DLD1 (cell line): ENCODE measurements around the gene TTC34.
"Not testable (repeated sequence)": the region's sequence is repeated elsewhere in the genome, so short reads cannot be mapped to it uniquely, and the experiment has no call there.

Experiments
- in situ Hi-C: cut with HindIII; loops from 2 replicates; pipeline ENCODE4 v1.10.0; 2017; ENCODE audit warnings: low sequenced_read_pairs

The TTC34 gene

DNA sequence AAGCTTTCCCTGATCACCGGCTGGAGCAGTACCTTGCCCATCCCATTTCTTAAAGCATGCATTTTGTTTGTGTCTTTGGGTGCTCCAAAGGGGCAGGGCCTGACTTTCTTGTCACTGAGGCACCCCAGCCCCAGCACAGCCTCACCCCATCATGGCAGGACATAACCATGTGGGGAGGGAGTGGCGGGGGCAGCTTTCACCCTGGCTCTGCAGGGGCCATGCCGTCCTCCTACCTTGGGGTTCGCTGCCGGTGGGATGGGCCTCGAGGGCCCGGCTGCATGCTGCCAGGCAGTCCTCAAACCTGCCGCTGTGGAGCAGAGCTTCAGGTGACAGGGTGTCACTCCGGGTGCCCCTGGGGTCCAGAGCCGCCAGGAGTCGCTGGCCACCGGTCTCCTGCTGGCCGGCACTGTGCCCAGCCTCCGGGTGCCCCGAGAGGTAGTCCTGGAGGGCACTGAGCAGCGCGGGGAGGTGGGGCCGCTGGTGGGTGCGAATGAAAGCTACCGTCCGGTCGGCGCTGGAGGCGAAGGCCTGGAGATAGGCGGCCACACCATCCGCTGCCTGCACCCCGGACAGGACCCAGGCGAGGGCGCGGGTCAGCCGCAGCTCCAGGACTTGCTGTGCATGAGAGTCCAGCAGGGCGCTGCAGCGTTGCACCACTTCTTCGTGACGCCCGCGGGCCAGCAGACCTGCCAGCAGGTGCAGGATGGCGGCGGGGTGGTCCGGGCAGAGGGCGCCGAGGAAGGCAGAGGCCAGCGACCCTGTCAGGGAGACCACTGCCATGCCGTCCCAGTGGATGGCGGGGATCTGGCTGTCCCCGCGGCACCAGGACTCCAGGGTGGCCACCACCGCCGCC, 1.5 kb downstream of the TTC34 start:
- in situ Hi-C loops: no loop called here

DNA sequence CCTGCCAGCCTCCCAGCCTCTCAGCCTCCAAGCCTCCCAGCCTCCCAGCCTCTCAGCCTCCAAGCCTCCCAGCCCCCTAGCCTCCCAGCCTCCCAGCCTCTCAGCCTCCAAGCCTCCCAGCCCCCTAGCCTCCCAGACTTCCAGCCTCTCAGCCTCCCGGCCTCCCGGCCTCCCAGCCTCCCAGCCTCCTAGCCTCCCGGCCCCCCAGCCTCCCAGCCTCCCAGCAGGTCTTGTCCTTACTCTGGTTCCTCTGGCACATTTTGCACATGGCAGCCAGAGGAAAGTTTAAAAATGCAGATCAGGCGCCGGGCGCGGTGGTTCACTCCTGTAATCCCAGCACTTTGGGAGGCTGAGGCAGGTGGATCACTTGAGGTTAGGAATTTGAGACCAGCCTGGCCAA, 2.5 kb downstream of the TTC34 start:
- in situ Hi-C loops: not testable (repeated sequence)

DNA sequence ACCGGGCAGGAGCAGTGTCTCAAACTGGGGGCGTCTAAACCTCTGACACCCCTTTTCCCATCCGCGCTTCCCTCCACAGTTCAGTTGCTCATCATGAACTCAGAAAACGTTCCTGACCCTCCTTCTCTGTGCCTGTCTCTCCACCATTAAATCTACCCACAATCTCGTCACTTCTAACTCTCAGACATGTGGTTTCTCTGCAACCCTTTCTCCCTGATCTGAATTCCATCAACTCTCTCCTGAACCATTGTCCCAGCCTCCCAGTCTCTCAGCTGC, 3.8 kb downstream of the TTC34 start:
- in situ Hi-C loops: no loop called here

DNA sequence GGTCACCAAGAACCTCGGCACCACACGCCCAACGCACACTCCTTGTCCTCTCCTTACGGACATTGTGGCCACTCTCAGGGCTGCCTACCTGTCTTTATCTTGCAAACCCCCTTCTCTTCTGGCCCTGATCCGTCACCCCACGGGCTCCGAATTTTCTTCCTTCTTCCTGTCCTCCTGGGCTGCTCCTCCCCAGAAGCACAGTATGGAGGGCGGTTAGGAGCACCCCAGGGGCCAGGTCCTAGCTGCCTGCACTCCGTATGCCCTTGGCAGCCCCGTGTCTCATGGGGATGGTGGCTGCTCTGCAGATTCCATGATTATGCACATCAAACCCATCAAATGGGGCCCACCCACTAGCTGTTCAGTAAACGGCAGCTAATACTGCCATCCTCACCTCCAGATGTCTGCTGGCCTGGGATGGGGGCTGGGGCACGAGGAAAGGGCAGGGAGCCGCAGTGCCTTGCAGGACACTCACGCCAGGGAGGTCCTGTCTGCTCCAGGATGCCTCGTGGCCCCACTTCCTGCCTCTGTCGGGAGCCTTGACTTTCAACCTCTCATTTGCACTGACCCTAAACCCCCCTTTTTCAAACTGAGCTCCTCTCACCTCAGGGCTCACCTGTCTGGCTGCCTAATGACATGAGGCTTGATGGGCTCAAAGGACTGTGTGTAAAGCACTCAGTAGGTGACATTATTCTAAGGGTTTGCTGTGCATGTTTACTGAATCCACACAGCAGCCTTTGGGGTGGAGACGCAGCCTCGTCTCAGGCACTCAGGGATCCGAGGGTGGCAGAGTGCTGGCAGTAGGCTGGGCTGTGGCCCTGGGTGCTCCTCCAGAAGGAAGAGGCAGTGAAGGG, 4.4 kb downstream of the TTC34 start:
- in situ Hi-C loops: no loop called here

DNA sequence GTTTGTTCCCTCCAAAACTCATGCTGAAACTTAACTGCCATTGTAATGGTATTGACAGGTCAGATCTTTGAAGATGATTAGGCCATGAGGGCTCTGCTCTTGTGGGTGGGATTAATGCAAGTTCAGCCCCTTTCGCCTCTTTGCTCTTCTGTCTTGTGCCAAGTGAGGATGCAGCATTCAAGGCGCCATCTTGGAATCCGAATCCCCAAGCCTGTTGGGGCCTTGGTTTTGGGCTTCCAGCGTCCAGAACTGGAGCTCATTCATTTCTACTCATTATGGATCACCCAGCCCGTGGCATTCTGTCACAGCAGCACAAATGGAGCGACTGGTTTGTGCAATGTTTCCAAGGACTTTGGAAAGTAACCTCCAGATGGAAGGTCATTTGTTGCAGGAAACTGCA, 5.6 kb downstream of the TTC34 start:
- in situ Hi-C loops: no loop called here

DNA sequence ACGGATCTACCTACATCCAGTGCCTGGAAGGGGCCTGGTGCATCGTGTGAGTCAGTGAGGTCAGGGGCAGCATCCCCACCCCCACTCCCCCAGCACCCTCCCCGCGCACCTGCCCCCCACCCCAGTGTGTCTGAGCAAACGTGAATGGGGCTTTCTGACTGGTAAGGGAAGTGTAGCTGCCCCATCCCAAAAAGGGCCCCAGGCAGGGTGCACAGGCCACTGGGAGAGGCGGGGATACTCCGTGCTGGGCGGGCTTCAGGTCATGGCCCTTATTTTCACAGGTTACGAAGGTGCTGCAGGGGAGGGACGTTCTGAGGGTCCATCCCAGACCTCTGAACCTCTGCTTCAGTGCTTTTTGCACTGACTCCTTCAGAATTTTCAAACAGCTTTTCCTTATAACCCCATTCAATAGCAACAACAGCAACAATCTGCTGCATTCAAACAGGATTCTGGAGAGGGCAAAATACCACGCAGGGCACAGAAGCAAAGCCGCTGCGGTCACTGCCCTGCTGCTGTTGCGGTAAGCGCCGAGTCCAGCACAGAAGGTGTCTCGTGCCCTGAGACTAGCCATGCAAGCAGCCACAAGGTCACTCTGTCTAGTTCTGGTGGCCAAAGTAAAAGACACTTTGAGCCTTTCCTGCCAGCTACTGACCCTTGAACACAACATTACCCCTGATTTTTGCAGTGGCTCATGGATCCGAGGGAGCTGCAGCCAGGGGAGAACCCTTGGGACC, 10.3 kb downstream of the TTC34 start:
- in situ Hi-C loops: no loop called here

DNA sequence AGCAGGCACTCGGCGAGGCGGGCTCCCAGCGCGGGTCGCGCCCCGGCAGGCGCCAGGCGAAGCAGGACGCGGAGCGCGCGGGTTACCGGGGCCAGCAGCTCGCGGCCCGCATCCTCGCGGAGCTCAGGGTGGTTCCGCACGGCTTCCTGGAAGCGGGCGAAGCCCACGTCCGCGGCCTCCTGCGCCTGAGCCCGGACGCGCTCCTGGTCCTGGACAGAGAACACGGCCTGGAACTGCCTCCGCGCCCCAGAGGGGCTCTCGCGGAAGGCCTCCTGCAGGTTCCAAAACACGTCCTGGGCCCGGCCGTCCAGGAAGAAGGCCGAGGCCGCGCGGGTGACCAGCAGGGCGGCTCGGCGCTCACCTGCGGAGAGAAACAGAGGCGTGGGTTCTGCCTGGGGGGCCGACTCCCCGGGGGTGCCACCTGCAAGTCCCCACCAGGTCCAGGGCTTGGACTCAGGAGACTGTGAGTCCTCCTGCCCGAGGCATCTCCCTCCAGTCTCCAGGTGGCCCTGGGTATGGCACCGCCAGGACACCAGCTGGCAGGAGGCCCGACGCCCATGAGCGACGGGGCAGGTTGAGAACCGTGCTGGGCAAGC, 11.4 kb downstream of the TTC34 start:
- in situ Hi-C loops: no loop called here

DNA sequence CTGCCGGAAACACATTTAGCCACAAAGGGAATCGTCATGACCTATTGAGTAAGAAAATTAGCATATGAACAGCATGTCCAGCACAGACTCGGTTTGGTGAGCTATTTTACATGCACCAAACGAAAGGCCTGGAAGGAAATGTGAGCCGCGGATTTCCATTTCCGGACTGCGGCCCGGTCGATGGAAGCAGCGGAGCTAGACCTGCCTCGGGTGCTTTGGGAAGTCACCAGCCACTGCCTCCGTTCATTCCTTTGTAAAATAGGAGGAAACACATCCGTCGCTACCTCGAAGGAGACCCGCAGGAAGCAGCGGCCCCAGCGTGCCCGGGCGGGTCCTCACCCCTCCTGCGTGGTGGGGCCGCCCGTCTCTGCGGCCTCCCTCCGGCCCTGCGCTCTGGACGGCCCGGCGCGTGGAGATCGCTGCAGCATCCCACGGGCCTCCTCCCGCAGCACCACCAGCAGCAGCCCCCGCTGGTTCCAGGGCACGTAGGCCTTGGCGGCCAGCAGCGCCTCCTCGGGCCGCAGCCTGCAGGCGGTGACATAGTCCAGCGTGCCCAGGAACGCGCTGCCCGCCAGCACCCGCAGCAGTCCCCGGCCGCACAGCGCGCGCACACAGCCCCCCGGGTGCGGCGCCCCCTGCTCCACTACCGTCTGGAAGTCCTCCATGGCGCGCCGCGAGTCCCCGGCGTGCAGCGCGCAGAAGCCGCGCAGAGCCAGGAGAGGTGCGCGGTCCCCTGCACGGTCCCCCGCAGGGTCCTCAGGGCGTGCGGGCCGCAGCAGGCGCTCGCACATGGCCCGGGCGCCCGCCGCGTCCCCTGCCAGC, 12.1 kb downstream of the TTC34 start:
- in situ Hi-C loops: no loop called here

DNA sequence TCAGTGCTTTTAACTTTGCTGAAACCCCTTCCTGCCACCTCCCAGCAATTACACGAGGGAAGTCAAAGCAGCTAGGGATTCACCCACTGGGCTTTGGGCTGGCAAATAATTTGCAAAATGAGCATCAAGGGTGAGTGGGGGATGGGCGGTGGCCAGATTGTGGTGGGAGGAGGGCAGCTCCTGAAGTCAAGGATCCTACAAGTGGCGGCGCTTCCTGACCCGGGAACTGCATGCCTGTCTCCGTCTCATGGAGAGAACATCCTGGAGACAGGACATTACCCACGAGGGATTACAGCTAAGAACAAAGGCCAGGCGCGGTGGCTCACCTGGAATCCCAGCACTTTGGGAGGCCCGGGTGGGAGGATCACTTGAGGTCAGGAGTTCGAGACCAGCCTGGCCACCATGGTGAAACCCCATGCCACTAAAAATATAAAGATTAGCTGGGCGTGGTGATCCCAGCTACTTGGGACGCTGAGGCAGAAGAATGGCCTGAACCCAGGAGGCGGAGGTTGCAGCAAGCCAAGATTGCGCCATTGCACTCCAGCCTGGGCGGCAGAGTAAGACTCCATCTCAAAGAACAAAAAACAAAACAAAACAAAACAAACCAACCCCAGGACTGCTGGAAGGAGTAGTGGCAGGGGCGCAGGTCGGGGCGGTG, 12.9 kb downstream of the TTC34 start:
- in situ Hi-C loops: no loop called here

DNA sequence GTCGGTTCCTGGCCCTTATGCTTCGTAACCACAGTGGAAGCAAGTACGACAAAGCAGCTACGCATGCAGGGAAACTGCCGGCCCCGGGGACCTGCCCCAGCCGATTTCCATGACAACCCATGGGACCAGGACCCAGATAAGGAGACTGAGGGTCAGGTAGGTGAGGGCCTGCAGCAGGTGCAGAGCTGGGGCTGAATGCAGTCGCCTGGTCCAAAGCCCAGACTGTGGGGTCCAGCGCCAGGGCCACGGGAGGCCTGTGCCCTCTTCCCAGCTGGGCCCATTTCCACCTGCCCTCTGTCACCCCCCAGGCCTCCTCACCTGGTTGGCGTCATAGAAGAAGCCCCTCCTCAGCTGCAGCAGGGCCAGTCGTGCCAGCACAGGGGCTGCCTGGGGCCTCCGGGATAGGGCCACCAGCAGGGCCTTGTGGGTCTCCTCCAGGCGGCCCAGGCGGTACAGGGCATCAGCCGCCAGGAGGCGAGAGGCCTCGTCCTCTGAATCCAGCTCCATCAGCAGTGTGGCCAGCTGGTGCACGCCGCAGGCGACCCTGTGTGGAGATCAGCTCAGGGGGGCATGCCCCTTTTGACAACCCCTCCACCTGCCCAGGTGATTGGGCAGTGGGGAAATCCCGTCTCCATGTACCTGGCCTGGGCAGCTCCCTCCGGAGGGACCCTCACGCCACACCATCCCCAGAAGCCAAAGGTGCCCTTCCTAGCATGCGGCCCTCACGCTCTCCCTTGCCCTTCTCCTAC, 14.2 kb downstream of the TTC34 start:
- in situ Hi-C loops: no loop called here

DNA sequence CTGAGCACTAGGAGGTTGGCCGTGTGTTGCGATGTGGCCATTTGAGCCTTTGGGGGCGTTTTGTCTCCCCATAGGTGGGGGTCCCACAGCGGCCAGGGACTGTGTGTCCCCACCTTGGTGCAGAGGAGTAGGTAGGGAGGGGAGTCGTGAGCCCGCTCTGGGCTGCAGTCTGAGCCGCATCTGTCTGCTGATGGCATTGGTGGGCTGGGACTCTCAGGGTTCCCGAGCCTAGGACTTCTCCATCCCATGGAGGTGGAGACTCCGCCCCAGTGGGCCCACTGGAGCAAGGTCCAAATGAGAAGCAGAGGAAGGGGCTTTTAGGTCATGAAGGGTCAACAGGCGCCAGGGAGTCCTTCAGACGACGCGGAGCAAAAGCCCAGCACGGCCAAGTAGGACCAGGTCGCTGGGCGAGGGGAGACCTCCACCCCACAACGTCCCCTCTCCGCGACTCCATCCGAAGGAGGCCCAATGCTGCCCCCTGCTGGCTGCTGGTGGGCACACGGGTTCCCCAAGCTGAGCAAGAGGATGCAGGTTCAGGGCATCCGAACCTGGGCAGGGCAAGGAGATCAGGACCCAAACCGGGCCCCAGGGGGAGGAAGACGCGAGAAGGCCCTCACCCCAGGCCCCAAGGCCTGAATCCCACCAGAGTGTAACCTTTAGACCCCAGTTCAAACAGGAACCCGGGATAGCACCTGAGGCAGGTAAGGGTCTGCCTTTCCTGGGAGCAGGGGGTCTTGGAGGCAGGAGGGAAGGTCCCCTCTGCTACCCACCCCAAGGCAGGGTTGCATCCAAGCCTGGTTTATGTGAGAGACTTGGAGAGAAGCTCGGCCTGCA, 14.9 kb downstream of the TTC34 start:
- in situ Hi-C loops: no loop called here

DNA sequence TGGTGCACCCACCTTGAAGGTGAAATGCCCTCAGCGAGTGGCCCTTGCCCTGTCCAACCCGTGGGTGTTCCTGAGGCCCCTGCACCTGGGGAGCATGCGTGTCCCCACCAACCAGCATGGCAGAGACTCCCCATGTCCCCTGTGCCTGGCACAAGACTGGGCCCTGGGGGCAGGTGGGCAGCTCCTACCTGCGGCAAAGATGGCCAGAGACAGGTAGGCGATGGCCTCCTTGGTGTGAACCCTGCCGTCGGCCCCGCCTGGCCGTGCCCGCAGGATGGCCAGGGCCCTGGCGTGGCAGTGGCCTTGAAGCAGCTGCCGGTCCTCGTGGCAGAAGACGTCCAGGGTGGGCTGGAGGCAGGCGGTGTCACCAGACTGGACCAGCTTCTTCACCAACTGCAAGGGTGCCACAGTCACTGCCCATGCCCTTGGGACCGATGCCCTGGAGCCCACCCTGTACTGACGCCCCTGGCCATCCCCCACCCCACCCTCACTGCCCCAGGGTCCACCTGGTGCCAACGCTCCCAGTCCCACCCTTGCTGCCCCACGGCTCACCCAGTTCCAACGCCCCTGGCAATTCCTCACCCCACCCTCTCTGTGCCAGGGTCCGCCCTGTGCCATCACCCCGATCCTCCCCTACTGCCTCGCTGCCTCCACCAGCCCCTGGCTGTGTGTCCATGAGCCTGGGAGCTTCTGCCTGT, 15.7 kb downstream of the TTC34 start:
- in situ Hi-C loops: no loop called here

DNA sequence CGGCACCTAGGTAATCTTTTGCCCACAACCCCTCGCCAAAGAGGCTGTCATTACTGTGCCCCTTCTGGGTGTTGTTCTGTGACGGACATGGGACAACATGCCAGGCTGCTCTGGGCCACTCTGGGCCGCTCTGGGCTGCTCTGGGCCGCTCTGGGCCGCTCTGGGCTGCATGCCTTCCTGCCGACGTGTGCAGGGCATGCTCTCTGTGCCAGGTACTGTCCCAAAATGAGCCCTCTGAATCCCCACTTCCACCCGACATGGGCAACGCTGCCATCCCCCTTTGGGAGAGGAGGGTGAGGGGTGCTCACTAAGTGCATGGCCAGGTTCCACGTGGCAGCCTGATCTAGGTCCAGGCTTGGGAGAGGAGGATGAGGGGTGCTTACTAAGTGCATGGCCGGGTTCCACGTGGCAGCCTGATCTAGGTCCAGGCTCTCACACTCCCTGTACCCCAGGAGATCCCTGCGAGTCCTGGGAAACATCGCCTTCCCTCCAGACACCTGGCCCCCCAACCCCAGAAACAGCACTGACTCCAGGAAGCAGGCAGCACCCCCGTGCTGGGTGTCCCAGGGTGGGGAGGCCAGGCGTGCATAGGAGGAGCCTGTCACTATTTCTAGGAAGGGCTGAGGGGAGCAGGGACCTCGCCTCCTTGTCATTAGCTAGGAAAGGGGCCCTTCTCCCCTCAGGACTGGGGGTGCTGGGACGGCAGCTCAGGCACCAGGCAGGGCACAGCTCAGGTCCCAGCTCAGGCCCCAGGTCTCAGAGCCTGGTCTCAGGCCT, 16.5 kb downstream of the TTC34 start:
- in situ Hi-C loops: no loop called here

DNA sequence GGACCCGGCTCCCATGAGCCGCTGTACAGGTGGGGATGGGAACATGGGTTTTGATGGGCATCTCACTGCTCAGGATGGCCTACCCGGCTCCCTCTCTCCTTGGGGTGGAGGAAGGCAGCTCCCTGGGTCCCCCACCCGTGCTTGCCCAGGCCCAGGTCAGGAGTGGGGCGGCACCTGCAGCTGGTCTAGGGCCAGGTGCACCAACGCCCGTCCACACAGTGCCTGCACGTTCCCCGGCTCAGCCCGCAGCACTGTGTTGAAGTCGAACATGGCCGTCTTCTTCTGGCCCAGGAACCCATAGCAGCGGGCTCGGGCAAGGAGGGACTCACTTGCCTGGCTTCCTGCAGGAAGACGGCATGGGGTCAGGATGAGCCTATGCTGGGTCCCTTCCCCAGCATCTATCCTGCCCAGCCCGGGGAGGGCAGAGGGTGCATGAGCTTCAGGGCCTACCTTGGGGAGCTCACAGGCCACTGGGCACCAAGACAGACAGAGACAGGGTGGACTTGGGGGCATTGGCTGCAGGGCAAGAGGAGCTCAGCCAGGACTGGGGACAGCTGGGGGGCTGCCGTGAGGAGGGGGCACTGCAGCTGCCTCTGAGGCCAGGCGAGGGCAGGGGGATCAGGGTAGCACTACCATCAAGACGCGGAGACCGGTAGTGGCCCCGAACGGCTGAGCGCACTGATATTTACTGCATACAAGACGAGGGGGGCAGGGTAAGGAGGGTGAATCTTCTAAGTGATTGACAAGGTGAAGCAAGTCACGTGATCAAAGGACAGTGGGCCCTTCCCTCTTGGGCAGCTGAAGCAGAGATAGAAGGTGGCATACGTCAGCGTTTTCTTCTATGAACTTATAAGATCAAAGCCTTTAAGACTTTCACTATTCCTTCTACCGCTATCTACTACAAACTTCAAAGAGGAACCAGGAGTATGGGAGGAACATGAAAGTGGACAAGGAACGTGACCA, 17.8 kb downstream of the TTC34 start:
- in situ Hi-C loops: no loop called here

DNA sequence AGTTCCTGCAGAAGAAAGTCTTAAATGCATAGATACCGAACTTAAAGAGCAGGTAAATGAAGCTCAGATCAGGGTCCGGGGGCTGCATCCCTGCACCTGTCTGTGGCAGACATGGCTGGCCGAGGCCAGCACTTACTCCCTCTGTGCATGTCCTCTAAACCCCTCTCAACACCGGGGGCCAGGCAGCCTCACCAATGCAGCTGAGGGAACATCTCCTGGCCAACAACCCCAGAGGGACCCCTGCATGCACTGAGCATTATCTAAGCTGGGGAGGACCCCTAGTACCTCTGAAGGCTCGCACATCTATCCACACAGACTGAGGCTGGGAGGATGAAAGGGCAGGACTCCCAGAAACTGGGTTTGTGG, 18.4 kb downstream of the TTC34 start:
- in situ Hi-C loops: no loop called here

DNA sequence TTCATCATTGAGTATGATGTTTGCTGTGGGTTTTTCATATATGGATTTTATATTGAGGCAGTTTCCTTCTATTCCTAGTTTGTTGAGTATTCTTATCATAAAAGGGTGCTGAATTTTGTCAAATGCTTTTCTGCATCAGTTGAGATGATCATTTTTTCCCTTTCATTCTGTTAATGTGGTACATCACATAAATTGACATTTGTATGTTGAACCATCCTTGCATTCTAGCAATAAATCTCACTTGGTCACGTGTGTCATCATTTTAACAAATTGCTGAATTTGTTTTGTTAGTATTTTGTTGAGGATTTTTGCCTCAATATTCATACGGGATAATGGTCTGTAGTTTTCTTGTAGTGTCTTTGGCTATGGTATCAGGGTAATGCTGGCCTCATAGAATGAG, 19.9 kb downstream of the TTC34 start:
- in situ Hi-C loops: no loop called here
